Measurements from ENCODE around the gene COLEC12. TPM values are rescaled to one million over a fixed set of nuclear protein-coding genes. Genes with fewer than 3 reads are reported as not detected.

COLEC12 gene
- 1 to 10 TPM; 1.9 to 4.7 TPM for total RNA-seq

- peaks cover 26% of the 10 kb centered on the region for H3K27me3 ChIP-seq
Observed at GRCh38 chr18:500632-501405, at the start of gene COLEC12. Gene COLEC12 (minus strand): TSS chr18:500701. CDS start chr18:500514, 187 bp downstream.

GRCh38 chr18:549967-550366, 49.5 kb upstream of the COLEC12 start:
- H3K27ac ChIP-seq: no peak overlapping the region
- DNase-seq: no peak
- no peaks in the 10 kb centered on the region for H3K9me3 ChIP-seq
- no peaks in the 10 kb centered on the region for H3K36me3 ChIP-seq
- H3K4me1 ChIP-seq: no peaks in the 10 kb centered on the region
- intact Hi-C loops (cut with DNase I): no loop called here
- no peak for TF ChIP-seq CTCF (IDR thresholded peaks at IDR 0.05)
- no peak overlapping the region for H3K9ac ChIP-seq (ENCODE audit: low read depth in 2 of 2, low read length in 2 of 2)
- H3K4me3 ChIP-seq: no peak overlapping the region
- no peaks in the 10 kb centered on the region for H3K27me3 ChIP-seq

More at GRCh38 chr18:500632-501405, at the start of gene COLEC12:
- DNase-seq: no peak
- Histone ChIP-seq H3K4me1 (no peaks in the 10 kb centered on the region), H3K27ac (no peak within 1 kb of the TSS), H3K4me3 (peak within 1 kb of the TSS; percentile 35), H3K9ac (ENCODE audit: low read depth in 2 of 2, low read length in 2 of 2) (peak within 1 kb of the TSS in 1 of 2 donors; percentile 50), H3K36me3 (no peaks in the 10 kb centered on the region), H3K9me3 (no peaks in the 10 kb centered on the region)
- intact Hi-C loops (cut with DNase I): loop anchor here (10.0 kb wide), 1 partner anchor 114 kb away; no protein-coding TSS in a partner anchor
- TF ChIP-seq CTCF (IDR thresholded peaks at IDR 0.05): no peak

GRCh38 chr18:543447-544078, 43.1 kb upstream of the COLEC12 start:
- Histone ChIP-seq H3K9me3 (no peaks in the 10 kb centered on the region), H3K4me1 (no peaks in the 10 kb centered on the region), H3K27ac (no peak overlapping the region), H3K27me3 (no peaks in the 10 kb centered on the region), H3K9ac (ENCODE audit: low read depth in 2 of 2, low read length in 2 of 2) (no peak overlapping the region), H3K36me3 (no peaks in the 10 kb centered on the region), H3K4me3 (no peak overlapping the region)
- TF ChIP-seq CTCF (IDR thresholded peaks at IDR 0.05): no peak
- intact Hi-C loops (cut with DNase I): no loop called here
- no peak for DNase-seq

- H3K27ac ChIP-seq: no peak overlapping the region
- H3K9me3 ChIP-seq: no peaks in the 10 kb centered on the region
- intact Hi-C loops (cut with DNase I): no loop called here
- TF ChIP-seq CTCF (IDR thresholded peaks at IDR 0.05): no peak
- H3K9ac ChIP-seq (ENCODE audit: low read depth in 2 of 2, low read length in 2 of 2): no peak overlapping the region
- no peak for DNase-seq
- no peaks in the 10 kb centered on the region for H3K27me3 ChIP-seq
- no peaks in the 10 kb centered on the region for H3K4me1 ChIP-seq
- no peak overlapping the region for H3K4me3 ChIP-seq
- H3K36me3 ChIP-seq: no peaks in the 10 kb centered on the region
Observed at GRCh38 chr18:533995-534601, 33.6 kb upstream of the COLEC12 start.

- intact Hi-C loops (cut with DNase I): no loop called here
- Histone ChIP-seq H3K4me1 (no peaks in the 10 kb centered on the region), H3K4me3 (no peak overlapping the region), H3K9ac (ENCODE audit: low read depth in 2 of 2, low read length in 2 of 2) (no peak overlapping the region), H3K9me3 (no peaks in the 10 kb centered on the region), H3K27me3 (no peaks in the 10 kb centered on the region), H3K36me3 (no peaks in the 10 kb centered on the region), H3K27ac (no peak overlapping the region)
- DNase-seq: no peak
- no peak for TF ChIP-seq CTCF (IDR thresholded peaks at IDR 0.05)
Observed at GRCh38 chr18:532632-533031, 32.1 kb upstream of the COLEC12 start.

Measured in colonic mucosa (tissue), 4 donors.